ENCODE data around the gene GRAMD2B. TPM values are rescaled to one million over a fixed set of nuclear protein-coding genes. Genes with fewer than 3 reads are reported as not detected.
"Not testable (repeated sequence)": the region's sequence is repeated elsewhere in the genome, so short reads cannot be mapped to it uniquely, and the experiment has no call there.

Gene GRAMD2B
- total RNA-seq, 2 experiments from 2014 or later, result 9.7 to 13.9 TPM

DNA sequence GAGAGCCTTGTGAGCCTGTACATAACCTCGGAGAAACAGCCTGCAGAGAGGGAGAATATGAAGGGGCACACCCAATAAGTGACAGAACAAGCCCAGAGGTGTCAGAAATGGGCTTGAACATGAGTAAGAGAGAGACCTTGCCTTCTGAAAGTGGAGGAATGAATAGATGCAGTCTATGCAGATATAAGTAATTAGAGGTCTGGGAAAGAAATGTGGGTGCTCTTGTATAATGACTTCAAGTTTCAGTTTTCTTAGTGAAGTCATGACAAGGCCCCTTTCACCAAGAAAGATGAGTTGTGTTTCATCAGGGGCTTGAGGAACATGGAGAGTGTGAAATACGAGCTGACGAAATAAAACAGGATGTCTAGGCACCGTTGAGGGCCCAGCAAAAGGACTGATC lies 15.1 kb downstream of the GRAMD2B start:
- DNase-seq, result peak; percentile 41
- ChIA-PET CTCF (interaction anchor here (1.1 to 2.4 kb wide), 4 partner anchors 8 to 84 kb away, joined by 3 to 9 read pairs (median 6); partner anchors contain the start of gene GRAMD2B), POLR2A (interaction anchor here (0.9 to 1.5 kb wide), 3 partner anchors 8 to 15 kb away, joined by 3 to 7 read pairs (median 4); partner anchors contain the start of gene GRAMD2B)
- peaks cover 29% of the 10 kb centered on the region for H3K36me3 Mint-ChIP-seq (ENCODE audit: low read depth)
- H3K4me1 Mint-ChIP-seq, result peaks cover 34% of the 10 kb centered on the region
- peak overlapping the region; percentile 9 for H3K4me3 Mint-ChIP-seq
- peak; percentile 99 for ATAC-seq
- no peaks in the 10 kb centered on the region for H3K27me3 Mint-ChIP-seq
- H3K27ac Mint-ChIP-seq, result peak overlapping the region; percentile 89
- intact Hi-C loops (cut with DNase I, micrococcal nuclease), result loop anchor here (1.0 to 10.0 kb wide), 4 partner anchors 8 to 1911 kb away; partner anchors contain the start of genes GRAMD2B (in 2 of the 2) and MARCHF3 (in 1 of the 2)
- H3K9me3 Mint-ChIP-seq (ENCODE audit: low read depth), result peaks cover 5% of the 10 kb centered on the region

DNA sequence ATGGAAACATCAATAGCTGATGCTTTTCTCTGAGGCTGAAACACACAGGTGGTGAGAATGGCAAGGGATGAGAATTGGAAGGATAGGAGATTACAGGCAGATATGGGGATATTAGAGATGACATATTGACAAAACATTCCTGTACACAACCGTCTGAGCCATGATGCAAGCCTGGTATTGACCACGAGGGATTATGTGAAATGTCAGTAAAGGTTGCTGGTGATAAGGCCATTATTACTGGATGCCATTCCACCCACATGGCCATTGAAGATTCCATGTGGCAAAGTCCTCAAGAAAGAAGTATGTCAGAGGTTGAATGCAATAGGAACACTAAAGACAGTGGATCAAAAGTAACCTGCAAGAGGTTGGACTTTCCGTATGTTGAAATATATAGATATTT lies 15.7 kb downstream of the GRAMD2B start:
- intact Hi-C loops (cut with DNase I, micrococcal nuclease), result loop anchor here (1.0 to 10.0 kb wide), 4 partner anchors 7 to 1912 kb away; partner anchors contain the start of genes GRAMD2B (in 2 of the 2) and MARCHF3 (in 1 of the 2)
- peak overlapping the region; percentile 89 for H3K27ac Mint-ChIP-seq
- ATAC-seq (no peak), DNase-seq (no peak)
- peaks cover 40% of the 10 kb centered on the region for H3K4me1 Mint-ChIP-seq
- no peaks in the 10 kb centered on the region for H3K27me3 Mint-ChIP-seq
- H3K9me3 Mint-ChIP-seq (ENCODE audit: low read depth), result peaks cover 5% of the 10 kb centered on the region
- peaks cover 32% of the 10 kb centered on the region for H3K36me3 Mint-ChIP-seq (ENCODE audit: low read depth)
- CTCF ChIA-PET, result interaction anchor here (1.6 to 2.4 kb wide), 2 partner anchors 8 to 10 kb away, joined by 7 to 9 read pairs; no protein-coding TSS in a partner anchor
- POLR2A ChIA-PET, result interaction anchor here (0.9 to 1.5 kb wide), 3 partner anchors 8 to 15 kb away, joined by 3 to 7 read pairs (median 4); partner anchors contain the start of gene GRAMD2B
- no peak overlapping the region for H3K4me3 Mint-ChIP-seq

DNA sequence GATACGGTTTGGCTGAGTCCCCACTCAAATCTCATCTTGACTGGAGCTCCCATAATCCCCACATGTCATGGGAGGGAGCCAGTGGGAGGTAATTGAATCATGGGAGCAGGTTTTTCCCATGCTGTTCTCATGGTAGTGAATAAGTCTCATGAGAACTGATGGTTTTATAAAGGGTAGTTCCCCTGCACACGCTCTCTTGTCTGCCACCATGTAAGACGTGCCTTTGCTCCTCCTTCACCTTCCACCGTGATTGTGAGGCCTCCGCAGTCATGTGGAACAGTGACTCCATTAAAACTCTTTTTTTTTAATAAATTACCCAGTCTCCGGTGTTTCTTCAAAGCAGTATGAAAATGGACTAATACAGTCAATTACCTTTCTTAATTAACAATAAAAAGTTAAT lies 16.5 kb downstream of the GRAMD2B start:
- DNase-seq; H3K4me3 Mint-ChIP-seq; H3K9me3 Mint-ChIP-seq (ENCODE audit: low read depth); H3K27me3 Mint-ChIP-seq; CTCF ChIA-PET; H3K27ac Mint-ChIP-seq; POLR2A ChIA-PET; ATAC-seq: not testable (repeated sequence)
- intact Hi-C loops (cut with DNase I, micrococcal nuclease), result loop anchor here in 1 of 2 experiments (5.0 to 10.0 kb wide), 3 partner anchors 595 to 1912 kb away; partner anchors contain the start of gene MARCHF3
- H3K4me1 Mint-ChIP-seq, result peaks cover 48% of the 10 kb centered on the region
- H3K36me3 Mint-ChIP-seq (ENCODE audit: low read depth), result peaks cover 40% of the 10 kb centered on the region

DNA sequence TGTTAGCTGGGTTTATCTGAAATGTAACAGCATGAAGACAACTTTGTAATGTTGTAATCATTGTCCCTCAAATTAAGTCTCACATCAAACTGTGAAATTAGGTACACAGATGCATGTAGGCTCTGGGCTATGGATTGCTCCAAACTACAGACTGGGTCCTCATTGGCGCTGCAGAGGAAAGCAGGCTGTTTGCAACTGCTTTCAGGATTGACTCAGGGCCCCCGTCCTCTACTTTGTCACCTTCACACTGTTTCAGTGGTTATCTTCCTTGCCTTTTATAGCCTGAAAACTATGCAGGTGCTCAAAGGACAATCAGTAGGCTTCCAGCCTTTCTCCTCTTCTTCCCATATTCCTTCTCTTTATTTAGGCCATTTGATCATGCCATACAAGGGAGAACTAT lies 18.0 kb downstream of the GRAMD2B start:
- no peak overlapping the region for H3K4me3 Mint-ChIP-seq
- intact Hi-C loops (cut with DNase I, micrococcal nuclease), result loop anchor here in 1 of 2 experiments (10.0 kb wide), 1 partner anchor 1856 kb away; no protein-coding TSS in a partner anchor
- peaks cover 41% of the 10 kb centered on the region for H3K36me3 Mint-ChIP-seq (ENCODE audit: low read depth)
- H3K4me1 Mint-ChIP-seq, result peaks cover 63% of the 10 kb centered on the region
- ChIA-PET CTCF (no interaction called here), POLR2A (no interaction called here)
- DNase-seq (no peak), ATAC-seq (no peak)
- no peak overlapping the region for H3K27ac Mint-ChIP-seq
- H3K9me3 Mint-ChIP-seq (ENCODE audit: low read depth), result peaks cover 5% of the 10 kb centered on the region
- H3K27me3 Mint-ChIP-seq, result no peaks in the 10 kb centered on the region

DNA sequence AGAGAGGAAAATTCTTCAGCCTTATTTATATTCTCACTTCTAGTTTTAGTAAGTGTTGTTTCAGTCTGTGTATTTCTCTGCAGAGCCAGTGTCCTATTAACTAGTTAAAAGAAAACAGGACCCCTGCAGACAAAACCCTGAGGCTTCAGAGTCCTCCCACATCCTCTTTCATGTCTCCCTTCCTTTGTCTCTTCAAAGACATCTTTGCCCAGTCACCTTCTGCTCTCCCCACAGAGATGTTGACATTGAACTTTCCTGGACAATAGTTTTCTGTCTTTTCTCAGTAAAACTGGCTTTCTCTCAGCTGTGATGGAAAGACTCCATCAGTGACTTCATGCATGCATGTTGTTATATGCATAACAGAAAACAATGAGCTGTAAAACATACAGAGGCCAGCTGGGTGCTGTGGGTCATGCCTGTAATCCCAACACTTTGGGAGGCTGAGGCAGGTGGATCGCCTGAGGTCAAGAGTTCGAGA lies 20.2 kb downstream of the GRAMD2B start:
- ChIA-PET POLR2A (no interaction called here), CTCF (interaction anchor here (1.3 kb wide), 1 partner anchor 12 kb away, joined by 4 read pairs; no protein-coding TSS in a partner anchor)
- Mint-ChIP-seq H3K4me3 (no peak overlapping the region), H3K9me3 (ENCODE audit: low read depth) (peaks cover 5% of the 10 kb centered on the region), H3K27me3 (no peaks in the 10 kb centered on the region), H3K27ac (peak overlapping the region; percentile 49), H3K36me3 (ENCODE audit: low read depth) (peaks cover 30% of the 10 kb centered on the region), H3K4me1 (peaks cover 64% of the 10 kb centered on the region)
- peak; percentile 16 for DNase-seq
- peak; percentile 24 for ATAC-seq
- intact Hi-C loops (cut with DNase I, micrococcal nuclease), result loop anchor here in 1 of 2 experiments (10.0 kb wide), 1 partner anchor 1859 kb away; no protein-coding TSS in a partner anchor

DNA sequence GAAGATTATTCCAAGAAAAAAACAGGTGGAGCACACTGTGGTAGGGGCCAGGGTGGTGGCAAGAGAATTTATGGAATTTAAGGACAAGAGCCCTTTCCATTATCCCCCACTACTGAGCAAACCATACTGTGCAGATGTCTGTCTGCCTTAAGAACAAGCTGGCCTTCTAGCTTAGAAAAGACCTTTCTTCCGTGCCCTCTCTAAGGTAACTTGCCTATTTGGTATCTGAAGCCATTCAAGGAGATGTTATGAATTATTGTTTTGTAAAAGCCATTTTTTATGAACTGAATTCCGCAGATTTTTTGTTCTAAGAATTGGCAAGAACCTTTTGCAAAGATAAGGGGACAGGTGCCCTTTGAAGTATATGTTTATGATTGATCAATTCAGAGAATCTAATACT lies 20.9 kb downstream of the GRAMD2B start:
- Mint-ChIP-seq H3K27ac (peak overlapping the region; percentile 5), H3K27me3 (no peaks in the 10 kb centered on the region), H3K36me3 (ENCODE audit: low read depth) (peaks cover 24% of the 10 kb centered on the region), H3K9me3 (ENCODE audit: low read depth) (peaks cover 3% of the 10 kb centered on the region), H3K4me3 (no peak overlapping the region), H3K4me1 (peaks cover 64% of the 10 kb centered on the region)
- DNase-seq (no peak), ATAC-seq (no peak)
- ChIA-PET CTCF (interaction anchor here (0.6 to 3.1 kb wide), 3 partner anchors 12 to 90 kb away, joined by 3 to 15 read pairs (median 4); partner anchors contain the start of gene GRAMD2B), POLR2A (no interaction called here)
- intact Hi-C loops (cut with DNase I, micrococcal nuclease), result loop anchor here in 1 of 2 experiments (10.0 kb wide), 1 partner anchor 1859 kb away; no protein-coding TSS in a partner anchor

DNA sequence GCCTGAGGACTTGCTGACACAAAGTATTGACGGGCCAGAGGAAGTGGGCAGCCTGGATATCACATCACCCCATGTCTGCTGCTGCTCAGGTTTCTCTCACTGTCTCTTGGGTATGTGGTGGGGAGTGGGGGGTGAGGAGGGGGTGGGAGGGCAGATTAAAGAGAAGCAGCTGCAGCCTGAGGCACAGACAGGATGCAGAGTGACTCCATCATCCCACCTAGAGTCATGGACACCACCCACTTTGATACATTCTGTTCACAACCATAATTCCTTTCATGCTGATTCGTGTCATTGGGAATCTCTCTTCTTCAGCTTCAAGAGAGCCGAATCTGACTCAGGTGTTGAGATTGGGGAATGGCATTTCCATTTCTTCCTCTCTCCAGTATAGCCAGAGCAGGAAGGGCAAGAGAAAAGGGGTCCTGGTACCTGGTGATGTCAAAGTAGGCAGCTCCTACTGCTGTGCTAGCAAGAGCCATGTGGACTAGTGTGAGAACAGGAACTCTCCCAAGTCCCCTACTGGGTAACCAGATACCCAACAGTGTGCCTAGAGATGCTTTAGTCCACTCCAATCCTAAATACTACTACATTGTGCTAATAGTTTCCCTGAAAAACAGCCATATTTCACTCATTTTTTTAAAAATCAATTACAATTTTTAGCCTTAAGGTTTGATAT lies 22.4 kb downstream of the GRAMD2B start:
- peaks cover 20% of the 10 kb centered on the region for H3K36me3 Mint-ChIP-seq (ENCODE audit: low read depth)
- H3K9me3 Mint-ChIP-seq (ENCODE audit: low read depth), result no peaks in the 10 kb centered on the region
- intact Hi-C loops (cut with DNase I, micrococcal nuclease), result loop anchor here (1.0 to 10.0 kb wide), 7 partner anchors 7 to 1861 kb away; no protein-coding TSS in a partner anchor
- no peak overlapping the region for H3K4me3 Mint-ChIP-seq
- peak overlapping the region; percentile 74 for H3K27ac Mint-ChIP-seq
- CTCF ChIA-PET, result interaction anchor here (0.6 to 3.1 kb wide), 5 partner anchors 8 to 942 kb away, joined by 3 to 15 read pairs (median 5); partner anchors contain the start of gene GRAMD2B
- ATAC-seq (no peak), DNase-seq (no peak)
- H3K27me3 Mint-ChIP-seq, result no peaks in the 10 kb centered on the region
- peaks cover 77% of the 10 kb centered on the region for H3K4me1 Mint-ChIP-seq
- POLR2A ChIA-PET, result interaction anchor here (0.6 to 2.4 kb wide), 5 partner anchors 7 to 1848 kb away, joined by 3 to 24 read pairs (median 6); partner anchors contain the start of gene GRAMD2B

DNA sequence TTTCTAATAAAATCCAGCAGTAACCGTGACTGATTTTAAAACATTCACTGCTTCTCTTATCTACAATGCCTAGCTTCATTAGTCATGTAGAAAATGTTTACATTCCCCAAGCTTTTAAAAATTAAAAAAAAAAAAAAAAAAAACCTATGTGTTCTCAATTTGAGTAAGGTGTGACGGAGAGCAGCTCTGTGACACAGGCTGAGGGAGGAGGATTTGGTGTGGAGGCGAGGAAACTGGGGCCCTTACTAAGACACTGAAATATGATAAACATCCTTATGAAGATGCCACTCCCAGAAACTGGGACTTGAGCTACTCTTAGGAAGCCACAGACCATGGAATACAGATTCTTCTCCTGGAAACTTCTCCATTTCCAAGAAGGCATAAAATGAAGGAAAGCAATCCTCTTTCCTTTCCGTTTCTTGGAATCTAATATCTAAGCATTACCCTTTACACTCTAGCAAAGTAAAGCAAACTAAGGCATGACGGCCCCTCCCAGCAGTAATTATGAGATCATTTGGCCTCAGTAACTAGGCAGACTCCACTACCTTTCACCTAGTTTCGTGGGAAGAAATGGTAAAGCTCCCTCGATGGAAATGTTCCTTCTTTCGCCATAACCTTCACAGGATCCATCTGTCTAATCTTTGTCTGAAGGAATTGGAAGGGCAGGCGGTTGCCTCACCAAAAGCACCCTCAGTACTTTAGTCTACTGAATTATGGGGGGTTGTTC lies 23.5 kb downstream of the GRAMD2B start:
- H3K27me3 Mint-ChIP-seq, result no peaks in the 10 kb centered on the region
- H3K27ac Mint-ChIP-seq, result peak overlapping the region; percentile 93
- ChIA-PET CTCF (interaction anchor here (0.6 to 3.1 kb wide), 5 partner anchors 9 to 124 kb away, joined by 3 to 15 read pairs (median 5); partner anchors contain the start of gene GRAMD2B), POLR2A (interaction anchor here (0.6 to 2.4 kb wide), 5 partner anchors 8 to 1849 kb away, joined by 3 to 24 read pairs (median 6); partner anchors contain the start of gene GRAMD2B)
- peaks cover 83% of the 10 kb centered on the region for H3K4me1 Mint-ChIP-seq
- H3K4me3 Mint-ChIP-seq, result peak overlapping the region; percentile 51
- intact Hi-C loops (cut with DNase I, micrococcal nuclease), result loop anchor here (1.0 to 10.0 kb wide), 7 partner anchors 8 to 1862 kb away; no protein-coding TSS in a partner anchor
- ATAC-seq (peak; percentile 68), DNase-seq (peak; percentile 84)
- H3K36me3 Mint-ChIP-seq (ENCODE audit: low read depth), result peaks cover 23% of the 10 kb centered on the region
- no peaks in the 10 kb centered on the region for H3K9me3 Mint-ChIP-seq (ENCODE audit: low read depth)

DNA sequence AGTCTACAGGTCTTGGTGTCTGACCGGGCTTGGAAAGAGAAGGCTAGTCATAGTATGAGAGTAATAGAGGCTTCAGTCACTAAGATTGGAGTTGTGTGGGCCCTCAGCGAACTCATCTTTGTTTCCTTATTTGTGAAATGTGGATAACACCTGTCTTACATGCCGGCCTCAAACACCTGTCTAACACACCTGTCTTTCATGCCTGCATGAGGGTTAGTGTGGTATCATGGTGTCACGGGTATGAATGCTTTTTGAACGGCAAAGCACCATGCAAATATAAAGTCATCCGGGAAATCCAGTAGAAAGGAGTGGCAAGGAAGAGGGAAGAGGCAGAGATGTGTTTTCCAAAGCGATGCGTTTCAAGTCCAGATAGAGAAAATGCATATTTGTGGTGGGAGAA lies 25.5 kb downstream of the GRAMD2B start:
- ATAC-seq, result no peak
- Mint-ChIP-seq H3K4me1 (peaks cover 88% of the 10 kb centered on the region), H3K9me3 (ENCODE audit: low read depth) (no peaks in the 10 kb centered on the region), H3K4me3 (no peak overlapping the region), H3K36me3 (ENCODE audit: low read depth) (peaks cover 29% of the 10 kb centered on the region), H3K27me3 (no peaks in the 10 kb centered on the region), H3K27ac (peak overlapping the region; percentile 68)
- no peak for DNase-seq
- POLR2A ChIA-PET, result no interaction called here
- intact Hi-C loops (cut with DNase I, micrococcal nuclease), result loop anchor here (1.0 to 10.0 kb wide), 5 partner anchors 25 to 1864 kb away; partner anchors contain the start of genes GRAMD2B (in 1 of the 2) and PHAX (in 1 of the 2)
- CTCF ChIA-PET, result interaction anchor here (1.4 kb wide), 1 partner anchor 11 kb away, joined by 7 read pairs; no protein-coding TSS in a partner anchor

DNA sequence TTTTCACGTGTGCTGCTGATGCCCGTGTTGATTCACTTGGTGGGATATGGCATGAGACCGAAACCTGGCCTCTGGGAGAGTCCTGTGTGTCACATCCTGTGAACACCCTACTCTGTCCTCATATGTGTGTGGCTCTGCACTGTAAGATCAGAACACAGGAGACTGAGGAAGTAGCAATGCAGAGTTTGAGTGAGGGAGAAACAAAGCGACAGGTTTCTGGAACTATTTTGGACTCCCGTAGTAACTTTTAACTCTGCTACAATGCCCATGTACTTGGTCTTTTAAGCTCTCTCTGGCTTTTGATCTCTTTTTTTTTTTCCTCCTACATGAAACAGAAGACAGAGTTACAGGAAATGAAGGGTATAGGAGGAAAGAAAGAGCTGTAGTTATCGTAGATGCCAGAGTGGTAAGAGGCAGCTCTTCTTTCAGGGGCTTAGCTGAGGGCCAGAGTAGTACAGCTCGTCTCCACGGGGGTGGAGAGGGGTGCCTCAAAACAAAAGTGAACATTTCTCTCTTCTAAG lies 26.6 kb downstream of the GRAMD2B start:
- ChIA-PET POLR2A (interaction anchor here (0.6 to 1.4 kb wide), 6 partner anchors 11 to 1034 kb away, joined by 3 to 11 read pairs (median 3); partner anchors contain the start of gene GRAMD2B), CTCF (interaction anchor here (0.6 to 1.6 kb wide), 6 partner anchors 9 to 50 kb away, joined by 3 to 7 read pairs (median 3); partner anchors contain the start of gene GRAMD2B)
- Mint-ChIP-seq H3K36me3 (ENCODE audit: low read depth) (peaks cover 24% of the 10 kb centered on the region), H3K9me3 (ENCODE audit: low read depth) (no peaks in the 10 kb centered on the region), H3K4me3 (peak overlapping the region; percentile 79), H3K4me1 (peaks cover 82% of the 10 kb centered on the region), H3K27me3 (no peaks in the 10 kb centered on the region), H3K27ac (peak overlapping the region; percentile 100)
- peak; percentile 82 for DNase-seq
- intact Hi-C loops (cut with DNase I, micrococcal nuclease), result loop anchor here (1.0 to 10.0 kb wide), 8 partner anchors 23 to 1865 kb away; partner anchors contain the start of genes GRAMD2B (in 2 of the 2) and PHAX (in 1 of the 2)
- peak; percentile 86 for ATAC-seq

All from activated CD4-positive, alpha-beta T cell treated with anti-CD3 and anti-CD28 coated beads for 36 hours (primary cell).